NCI-H146 (cell line): ENCODE results near the gene CD4.
"Not testable (repeated sequence)": the region's sequence is repeated elsewhere in the genome, so short reads cannot be mapped to it uniquely, and the experiment has no call there.

ENCODE experiments used
- DNase-seq: peaks from one replicate; lab custom pipeline; 2025; lab: John Stamatoyannopoulos, UW

The CD4 gene

GRCh38 chr12:6868211-6869048 lies 79.1 kb downstream of the CD4 start:
- no peak for DNase-seq

GRCh38 chr12:6869049-6870021 lies 80.0 kb downstream of the CD4 start:
- DNase-seq = peak; percentile 88

- DNase-seq = not testable (repeated sequence)
These were observed 81.0 kb downstream of the CD4 start for GRCh38 chr12:6870304-6870703.
